Neural cell (in vitro differentiated cells): ENCODE measurements around the gene IYD. TPM values are rescaled to one million over a fixed set of nuclear protein-coding genes. Genes with fewer than 3 reads are reported as not detected.

Experiments
- H2AFZ ChIP-seq: fragments of 200-600, 300-800 bp; sonication (generic), shearing (Covaris generic); 2 replicates; pipeline ENCODE4 v1.6.0; 2014; ENCODE audit warnings: low read depth, mild to moderate bottlenecking, antibody characterized with exemption, low read length, moderate library complexity
- H3F3A ChIP-seq: fragments of 200-600 bp; shearing (Covaris generic); 2 replicates; pipeline ENCODE4 v1.6.1; 2016; ENCODE audit warnings: mild to moderate bottlenecking, moderate library complexity, mixed read lengths, antibody characterized with exemption, low read length; ENCODE audit not compliant: insufficient read depth, poor library complexity, severe bottlenecking
- H3K27ac ChIP-seq: fragments of 200-600, 300-800 bp; sonication (generic), shearing (Covaris generic); 2 replicates; pipeline ENCODE4 v1.5.1; 2014; ENCODE audit warnings: mild to moderate bottlenecking, low read length, moderate library complexity
- H3K27me3 ChIP-seq: fragments of 300-800, 200-600 bp; sonication (generic), shearing (Covaris generic); 2 replicates; pipeline ENCODE4 v1.6.0; 2014; ENCODE audit warnings: mild to moderate bottlenecking, low read depth, low read length, moderate library complexity; ENCODE audit not compliant: insufficient read depth
- H3K36me3 ChIP-seq: fragments of 300-800, 200-600 bp; sonication (generic), shearing (Covaris generic); 2 replicates; pipeline ENCODE4 v1.5.1; 2014; ENCODE audit warnings: mild to moderate bottlenecking, antibody characterized with exemption, low read length, moderate library complexity; ENCODE audit not compliant: insufficient read depth
- H3K4me2 ChIP-seq: fragments of 300-800, 200-600 bp; sonication (generic), shearing (Covaris generic); 2 replicates; pipeline ENCODE4 v1.6.0; 2014; ENCODE audit warnings: mild to moderate bottlenecking, low read length
- H3K4me3 ChIP-seq: fragments of 300-800, 200-600 bp; sonication (generic), shearing (Covaris generic); 2 replicates; pipeline ENCODE4 v1.5.1; 2014; ENCODE audit warnings: mild to moderate bottlenecking, low read length, moderate library complexity
- H3K79me2 ChIP-seq: fragments of 200-600 bp; shearing (Covaris generic); replicated peaks from 2 replicates; pipeline ENCODE4 v1.6.0; 2014; ENCODE audit warnings: mild to moderate bottlenecking, low read length, moderate library complexity; ENCODE audit not compliant: insufficient read depth
- H3K9ac ChIP-seq: fragments of 300-800, 200-600 bp; sonication (generic), shearing (Covaris generic); 2 replicates; pipeline ENCODE4 v1.6.1; 2016; ENCODE audit warnings: mild to moderate bottlenecking, low read length, mixed read lengths
- H3K9me2 ChIP-seq: fragments of 200-600 bp; shearing (Covaris generic); 2 replicates; pipeline ENCODE4 v1.6.1; 2016; ENCODE audit warnings: mild to moderate bottlenecking, low read length, mixed read lengths; ENCODE audit not compliant: insufficient read depth
- H3K9me3 ChIP-seq: fragments of 200-600, 300-800 bp; sonication (generic), shearing (Covaris generic); 2 replicates; pipeline ENCODE4 v1.6.1; 2016; ENCODE audit warnings: mild to moderate bottlenecking, mixed run types, low read length, moderate library complexity, mixed read lengths
- H4K20me1 ChIP-seq: fragments of 200-600 bp; shearing (Covaris generic); 2 replicates; pipeline ENCODE4 v1.6.1; 2016; ENCODE audit warnings: mild to moderate bottlenecking, mixed run types; ENCODE audit not compliant: insufficient read depth
- CTCF ChIP-seq: fragments of 450-650 bp; IDR thresholded peaks from 2 replicates; pipeline ENCODE4 v1.5.1; 2014; ENCODE audit warnings: antibody characterized with exemption, mild to moderate bottlenecking, moderate library complexity; ENCODE audit not compliant: poor library complexity, severe bottlenecking
- EP300 ChIP-seq: fragments of 450-650 bp; conservative IDR thresholded peaks from 2 replicates; pipeline ENCODE4 v1.6.1; 2014; ENCODE audit warnings: antibody characterized with exemption, mild to moderate bottlenecking, moderate library complexity; ENCODE audit not compliant: poor library complexity, severe bottlenecking
- EZH2 ChIP-seq: fragments of 200-600, 300-800 bp; shearing (Covaris generic), sonication (generic); IDR thresholded peaks from 2 replicates; pipeline ENCODE4 v1.6.1; 2014; ENCODE audit warnings: antibody characterized with exemption, low read length, borderline replicate concordance, mild to moderate bottlenecking; ENCODE audit not compliant: insufficient read depth, poor library complexity, severe bottlenecking
- MXI1 ChIP-seq: fragments of 450-650 bp; conservative IDR thresholded peaks from 2 replicates; pipeline ENCODE4 v1.6.1; 2014; ENCODE audit warnings: antibody characterized with exemption, mild to moderate bottlenecking; ENCODE audit not compliant: poor library complexity, severe bottlenecking
- POLR2AphosphoS5 ChIP-seq: IDR thresholded peaks from 2 replicates; pipeline ENCODE4 v1.6.1; 2012
- RAD21 ChIP-seq: fragments of 450-650 bp; conservative IDR thresholded peaks from 2 replicates; pipeline ENCODE4 v1.6.1; 2014; ENCODE audit warnings: antibody characterized with exemption, mild to moderate bottlenecking, moderate library complexity
- SMC3 ChIP-seq: fragments of 450-650 bp; conservative IDR thresholded peaks from 2 replicates; pipeline ENCODE4 v1.6.1; 2014; ENCODE audit warnings: antibody characterized with exemption, mild to moderate bottlenecking, moderate library complexity; ENCODE audit not compliant: poor library complexity
- TAF1 ChIP-seq: IDR thresholded peaks from 2 replicates; pipeline ENCODE4 v1.6.1; 2012; ENCODE audit warnings: low read depth
- polyA plus RNA-seq: library from polyadenylated mRNA; depleted of rRNA; stranded (reverse); fragments of >200 nt; gene quantifications from 2 replicates; pipeline ENCODE4 v1.2.3, GENCODE V29; 2014
- TF ChIP-seq, protein P1 (sequence below): IDR thresholded peaks from 2 replicates; pipeline ENCODE4 v1.6.1; 2012; ENCODE audit warnings: borderline replicate concordance

IYD gene
- polyA plus RNA-seq, 1 donor from 2014 or later: not detected

DNA sequence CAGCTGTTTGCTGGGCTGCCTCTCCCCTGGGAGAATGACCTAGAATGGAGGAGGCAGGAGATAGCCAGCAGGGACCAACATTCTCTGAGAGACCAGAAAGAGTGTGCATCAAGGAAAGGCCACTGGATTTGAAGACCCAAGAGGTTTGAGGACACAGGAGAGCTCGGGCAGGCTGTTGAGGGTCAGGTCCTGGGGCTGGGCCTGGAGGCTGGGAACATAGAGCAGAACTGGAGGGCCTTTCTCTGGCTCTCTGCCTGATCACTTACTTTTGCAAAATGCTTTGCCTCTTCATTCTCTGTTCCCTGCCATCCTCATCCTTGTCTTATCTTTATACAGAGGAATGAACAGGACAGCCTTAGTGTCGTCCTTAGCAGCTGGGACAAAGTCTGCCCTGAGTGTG lies 2.5 kb downstream of the IYD start:
- Histone ChIP-seq H3K9ac (no peak overlapping the region), H3K27ac (no peak overlapping the region), H3K36me3 (no peaks in the 10 kb centered on the region), H3K79me2 (no peaks in the 10 kb centered on the region), H3K27me3 (no peaks in the 10 kb centered on the region), H4K20me1 (no peaks in the 10 kb centered on the region), H3K4me2 (no peak overlapping the region), H3K9me3 (no peaks in the 10 kb centered on the region), H3K4me3 (no peak overlapping the region), H3K9me2 (no peaks in the 10 kb centered on the region), H2AFZ (no peak overlapping the region), H3F3A (no peaks in the 10 kb centered on the region)
- TF ChIP-seq EZH2 (no peak), MXI1 (no peak), SMC3 (no peak), POLR2AphosphoS5 (no peak), RAD21 (no peak), EP300 (no peak), TAF1 (no peak), CTCF (no peak)
- TF ChIP-seq, protein P1, sequence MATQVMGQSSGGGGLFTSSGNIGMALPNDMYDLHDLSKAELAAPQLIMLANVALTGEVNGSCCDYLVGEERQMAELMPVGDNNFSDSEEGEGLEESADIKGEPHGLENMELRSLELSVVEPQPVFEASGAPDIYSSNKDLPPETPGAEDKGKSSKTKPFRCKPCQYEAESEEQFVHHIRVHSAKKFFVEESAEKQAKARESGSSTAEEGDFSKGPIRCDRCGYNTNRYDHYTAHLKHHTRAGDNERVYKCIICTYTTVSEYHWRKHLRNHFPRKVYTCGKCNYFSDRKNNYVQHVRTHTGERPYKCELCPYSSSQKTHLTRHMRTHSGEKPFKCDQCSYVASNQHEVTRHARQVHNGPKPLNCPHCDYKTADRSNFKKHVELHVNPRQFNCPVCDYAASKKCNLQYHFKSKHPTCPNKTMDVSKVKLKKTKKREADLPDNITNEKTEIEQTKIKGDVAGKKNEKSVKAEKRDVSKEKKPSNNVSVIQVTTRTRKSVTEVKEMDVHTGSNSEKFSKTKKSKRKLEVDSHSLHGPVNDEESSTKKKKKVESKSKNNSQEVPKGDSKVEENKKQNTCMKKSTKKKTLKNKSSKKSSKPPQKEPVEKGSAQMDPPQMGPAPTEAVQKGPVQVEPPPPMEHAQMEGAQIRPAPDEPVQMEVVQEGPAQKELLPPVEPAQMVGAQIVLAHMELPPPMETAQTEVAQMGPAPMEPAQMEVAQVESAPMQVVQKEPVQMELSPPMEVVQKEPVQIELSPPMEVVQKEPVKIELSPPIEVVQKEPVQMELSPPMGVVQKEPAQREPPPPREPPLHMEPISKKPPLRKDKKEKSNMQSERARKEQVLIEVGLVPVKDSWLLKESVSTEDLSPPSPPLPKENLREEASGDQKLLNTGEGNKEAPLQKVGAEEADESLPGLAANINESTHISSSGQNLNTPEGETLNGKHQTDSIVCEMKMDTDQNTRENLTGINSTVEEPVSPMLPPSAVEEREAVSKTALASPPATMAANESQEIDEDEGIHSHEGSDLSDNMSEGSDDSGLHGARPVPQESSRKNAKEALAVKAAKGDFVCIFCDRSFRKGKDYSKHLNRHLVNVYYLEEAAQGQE: no peak

- H3K27ac ChIP-seq: no peak overlapping the region
- TF ChIP-seq POLR2AphosphoS5: no peak
- TF ChIP-seq TAF1: no peak
- no peak for TF ChIP-seq RAD21
- TF ChIP-seq SMC3: no peak
- no peak for TF ChIP-seq CTCF
- TF ChIP-seq EP300: no peak
- TF ChIP-seq, protein P1: no peak
- TF ChIP-seq MXI1: no peak
- TF ChIP-seq EZH2: no peak
- no peak overlapping the region for H3K4me2 ChIP-seq
These were observed 3.2 kb downstream of the IYD start for GRCh38 chr6:150372051-150372450.

More at GRCh38 chr6:150372051-150372450, 3.2 kb downstream of the IYD start:
- no peaks in the 10 kb centered on the region for H3K36me3 ChIP-seq
- no peak overlapping the region for H3K9ac ChIP-seq
- no peaks in the 10 kb centered on the region for H3K27me3 ChIP-seq
- H3K79me2 ChIP-seq: no peaks in the 10 kb centered on the region
- no peaks in the 10 kb centered on the region for H4K20me1 ChIP-seq
- H2AFZ ChIP-seq: no peak overlapping the region
- no peaks in the 10 kb centered on the region for H3K9me2 ChIP-seq
- H3K4me3 ChIP-seq: no peak overlapping the region
- no peaks in the 10 kb centered on the region for H3F3A ChIP-seq
- no peaks in the 10 kb centered on the region for H3K9me3 ChIP-seq
